SU-DHL-6 (cell line): ENCODE results near the gene ARSB.

ENCODE experiments used
- CTCF ChIP-seq: fragments of 200-600 bp; sonication (generic); IDR thresholded peaks from one replicate; pipeline ENCODE4 v1.5.1; 2017; ENCODE audit warnings: antibody characterized with exemption, mild to moderate bottlenecking, low read length, moderate library complexity; ENCODE audit not compliant: insufficient read depth, poor library complexity, severe bottlenecking
- EZH2phosphoT487 ChIP-seq: fragments of 200-600 bp; sonication (generic), shearing (Covaris generic); conservative IDR thresholded peaks from 2 replicates; pipeline ENCODE4 v1.6.1; 2018; ENCODE audit warnings: mild to moderate bottlenecking, antibody characterized with exemption, low read length, moderate library complexity, mixed read lengths

GRCh38 chr5:78895616-78896015, 89.5 kb downstream of the ARSB start:
- TF ChIP-seq CTCF (no peak), EZH2phosphoT487 (no peak)
